Adipocyte (in vitro differentiated cells): Measurements from ENCODE around the gene C1QTNF6.

Source experiments
- DNase-seq: peaks from one replicate; pipeline ENCODE4 v3.0.0-alpha.2; 2015; ENCODE audit warnings: low read depth
- H3K27me3 ChIP-seq: replicated peaks from 2 replicates; pipeline ENCODE4 v1.7.0; 2013; ENCODE audit warnings: mild to moderate bottlenecking, low read length, moderate library complexity; ENCODE audit not compliant: control insufficient read depth, insufficient read depth
- H3K36me3 ChIP-seq: 2 replicates; pipeline ENCODE4 v1.7.0; 2013; ENCODE audit warnings: low read length, mild to moderate bottlenecking, moderate library complexity; ENCODE audit not compliant: control insufficient read depth, insufficient read depth, severe bottlenecking
- H3K4me1 ChIP-seq: 2 replicates; pipeline ENCODE4 v1.7.0; 2013; ENCODE audit warnings: mild to moderate bottlenecking, low read length, moderate library complexity; ENCODE audit not compliant: control insufficient read depth, insufficient read depth
- H3K4me3 ChIP-seq: 2 replicates; pipeline ENCODE4 v1.7.0; 2013; ENCODE audit warnings: mild to moderate bottlenecking, low read length, moderate library complexity
- H3K9ac ChIP-seq: 2 replicates; pipeline ENCODE4 v1.7.0; 2013; ENCODE audit warnings: mild to moderate bottlenecking, low read length, moderate library complexity
- H3K9me3 ChIP-seq: 2 replicates; pipeline ENCODE4 v1.7.0; 2013; ENCODE audit warnings: mild to moderate bottlenecking, low read length, moderate library complexity; ENCODE audit not compliant: control insufficient read depth

C1QTNF6 gene

DNA sequence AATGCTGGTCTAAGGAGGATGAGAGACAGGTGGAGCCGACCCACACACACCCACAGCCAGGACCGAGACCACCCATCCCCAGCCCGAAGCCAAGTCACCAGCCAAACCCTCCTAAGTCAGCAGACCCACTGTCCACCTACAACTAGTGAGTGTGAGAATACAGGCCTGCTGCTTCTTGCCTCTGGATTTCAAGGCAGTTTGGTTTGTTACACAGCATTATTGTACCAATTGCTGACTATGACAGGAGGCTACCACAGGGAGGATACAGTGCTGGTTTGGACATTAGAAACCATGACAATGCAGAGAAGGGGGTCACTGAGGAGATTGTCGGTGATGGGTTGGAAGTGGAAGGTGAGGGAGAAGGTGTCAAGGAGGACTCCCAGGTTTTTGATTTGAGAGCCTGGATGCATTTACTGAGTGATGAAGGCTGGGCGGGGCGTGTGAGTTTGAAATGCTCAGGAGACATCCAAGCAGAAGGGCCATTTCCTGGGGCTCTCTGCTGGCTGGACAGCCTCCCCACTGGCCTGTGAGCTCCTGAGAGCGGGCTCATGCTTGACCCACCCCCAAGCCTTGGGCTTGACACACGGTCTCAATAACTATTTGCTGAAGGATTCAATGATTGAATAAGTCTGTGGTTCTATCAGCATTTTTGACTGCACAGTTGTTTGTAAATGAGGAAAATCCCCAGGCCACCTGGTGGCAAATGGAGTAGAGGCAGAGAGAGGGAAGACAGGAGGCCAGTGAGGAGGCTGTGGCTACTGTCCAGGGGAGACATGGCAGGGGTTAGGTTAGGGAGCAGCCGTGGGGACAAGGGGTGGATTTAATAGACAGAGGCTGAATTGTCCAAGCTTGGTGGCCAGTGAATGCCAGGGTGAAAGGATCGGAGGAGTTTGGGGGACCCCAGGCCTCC, 33.6 kb upstream of the C1QTNF6 start:
- Histone ChIP-seq H3K9ac (no peak overlapping the region), H3K9me3 (peaks cover 4% of the 10 kb centered on the region), H3K36me3 (no peaks in the 10 kb centered on the region), H3K27me3 (peaks cover 30% of the 10 kb centered on the region), H3K4me1 (no peaks in the 10 kb centered on the region), H3K4me3 (no peak overlapping the region)
- DNase-seq: no peak

DNA sequence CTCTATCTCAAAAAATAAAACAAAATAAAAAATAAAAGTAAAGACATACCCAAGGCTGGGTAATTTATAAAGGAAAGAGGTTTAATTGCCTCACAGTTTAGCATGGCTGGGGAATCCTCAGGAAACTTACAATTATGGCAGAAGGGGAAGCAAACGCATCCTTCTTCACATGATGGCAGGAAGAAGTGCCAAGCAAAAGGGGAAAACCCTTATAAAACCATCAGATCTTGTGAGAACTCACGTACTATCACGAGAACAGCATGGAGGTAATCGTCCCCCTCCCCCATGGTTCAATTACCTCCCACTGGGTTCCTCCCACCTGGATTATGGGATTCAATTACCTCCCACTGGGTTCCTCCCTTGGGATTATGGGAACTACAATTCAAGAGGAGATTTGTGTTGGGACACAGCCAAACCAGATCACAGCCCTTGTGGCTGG, 32.5 kb upstream of the C1QTNF6 start:
- no peaks in the 10 kb centered on the region for H3K4me1 ChIP-seq
- no peak overlapping the region for H3K9ac ChIP-seq
- H3K36me3 ChIP-seq: no peaks in the 10 kb centered on the region
- no peak overlapping the region for H3K4me3 ChIP-seq
- H3K9me3 ChIP-seq: peaks cover 4% of the 10 kb centered on the region
- no peak for DNase-seq
- H3K27me3 ChIP-seq: peaks cover 36% of the 10 kb centered on the region

DNA sequence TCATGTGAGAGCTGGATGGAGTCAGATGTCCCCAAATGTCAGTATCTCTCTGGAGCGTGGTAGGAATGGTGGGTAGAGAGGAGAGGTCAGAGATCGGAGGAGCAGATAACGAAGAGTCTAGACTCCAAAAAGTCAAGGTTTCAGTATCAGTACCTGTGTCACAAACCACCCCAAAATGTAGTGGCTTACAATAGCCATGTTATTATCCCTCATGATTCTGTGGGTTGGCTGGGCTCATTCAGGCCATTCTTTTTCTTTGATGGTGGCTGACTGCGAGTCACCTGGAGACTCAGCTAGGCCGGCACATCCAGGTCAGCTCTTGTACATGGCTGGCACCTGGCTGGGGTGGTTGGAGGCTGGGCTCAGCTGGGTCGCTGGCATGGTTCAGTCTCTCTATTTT, 31.5 kb upstream of the C1QTNF6 start:
- Histone ChIP-seq H3K27me3 (peaks cover 43% of the 10 kb centered on the region), H3K9me3 (peaks cover 4% of the 10 kb centered on the region), H3K4me1 (no peaks in the 10 kb centered on the region), H3K4me3 (no peak overlapping the region), H3K9ac (no peak overlapping the region), H3K36me3 (no peaks in the 10 kb centered on the region)
- no peak for DNase-seq

- Histone ChIP-seq H3K36me3 (no peaks in the 10 kb centered on the region), H3K4me1 (no peaks in the 10 kb centered on the region), H3K9ac (no peak overlapping the region), H3K9me3 (peaks cover 4% of the 10 kb centered on the region), H3K27me3 (peaks cover 44% of the 10 kb centered on the region), H3K4me3 (no peak overlapping the region)
- DNase-seq: no peak
Observed at GRCh38 chr22:37218771-37219411, 30.8 kb upstream of the C1QTNF6 start.

GRCh38 chr22:37218399-37218770, 30.3 kb upstream of the C1QTNF6 start:
- Histone ChIP-seq H3K4me3 (no peak overlapping the region), H3K9me3 (peaks cover 4% of the 10 kb centered on the region), H3K27me3 (peaks cover 49% of the 10 kb centered on the region), H3K9ac (no peak overlapping the region), H3K4me1 (peaks cover 2% of the 10 kb centered on the region), H3K36me3 (no peaks in the 10 kb centered on the region)
- no peak for DNase-seq

- H3K27me3 ChIP-seq: peaks cover 53% of the 10 kb centered on the region
Observed at GRCh38 chr22:37215890-37216289, 27.8 kb upstream of the C1QTNF6 start.

GRCh38 chr22:37214731-37215030, 26.6 kb upstream of the C1QTNF6 start:
- Histone ChIP-seq H3K36me3 (no peaks in the 10 kb centered on the region), H3K27me3 (peaks cover 57% of the 10 kb centered on the region), H3K9me3 (no peaks in the 10 kb centered on the region), H3K4me3 (no peak overlapping the region), H3K4me1 (peaks cover 13% of the 10 kb centered on the region), H3K9ac (no peak overlapping the region)
- no peak for DNase-seq

More at GRCh38 chr22:37215890-37216289, 27.8 kb upstream of the C1QTNF6 start:
- Histone ChIP-seq H3K36me3 (no peaks in the 10 kb centered on the region), H3K9ac (no peak overlapping the region), H3K4me3 (no peak overlapping the region), H3K9me3 (no peaks in the 10 kb centered on the region), H3K4me1 (peaks cover 13% of the 10 kb centered on the region)
- no peak for DNase-seq

- no peaks in the 10 kb centered on the region for H3K36me3 ChIP-seq
- peaks cover 13% of the 10 kb centered on the region for H3K4me1 ChIP-seq
- no peak for DNase-seq
- no peak overlapping the region for H3K4me3 ChIP-seq
- no peaks in the 10 kb centered on the region for H3K9me3 ChIP-seq
- peaks cover 57% of the 10 kb centered on the region for H3K27me3 ChIP-seq
- H3K9ac ChIP-seq: no peak overlapping the region
Observed at GRCh38 chr22:37213941-37214730, 26.1 kb upstream of the C1QTNF6 start.

DNA sequence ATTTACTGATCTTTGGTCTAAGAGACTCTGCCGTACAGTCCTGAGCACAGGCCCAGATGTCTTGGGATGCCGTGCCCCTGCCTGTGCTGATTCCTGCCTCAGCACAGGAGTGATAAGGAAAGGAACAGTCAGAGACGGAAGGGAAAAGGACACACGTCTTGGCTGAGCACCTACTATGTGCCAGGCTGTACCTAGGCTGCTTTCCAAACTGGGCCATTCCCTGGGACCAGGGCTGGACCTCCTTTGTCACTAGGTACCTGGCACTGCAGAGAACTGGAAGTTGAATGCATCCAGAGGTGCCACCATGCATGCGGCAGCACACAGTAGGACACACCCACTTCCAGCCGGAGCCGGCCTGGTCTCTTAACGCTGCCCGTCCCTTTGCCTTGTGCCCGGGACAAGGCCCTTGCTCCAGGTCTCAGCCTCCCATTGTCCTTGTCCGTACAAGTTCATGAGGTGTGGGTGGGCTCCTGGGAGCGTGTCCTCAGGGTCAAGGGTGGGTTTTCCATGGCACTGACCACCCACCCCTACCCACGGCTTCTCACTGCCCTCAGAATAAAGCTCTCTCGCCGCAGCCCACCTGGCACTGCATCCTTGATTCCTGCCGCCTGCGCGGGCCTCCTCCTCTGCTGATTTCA, 25.3 kb upstream of the C1QTNF6 start:
- no peak overlapping the region for H3K4me3 ChIP-seq
- H3K36me3 ChIP-seq: no peaks in the 10 kb centered on the region
- no peaks in the 10 kb centered on the region for H3K9me3 ChIP-seq
- H3K27me3 ChIP-seq: peaks cover 56% of the 10 kb centered on the region
- DNase-seq: no peak
- peak overlapping the region; percentile 57 for H3K9ac ChIP-seq
- H3K4me1 ChIP-seq: peaks cover 13% of the 10 kb centered on the region

DNA sequence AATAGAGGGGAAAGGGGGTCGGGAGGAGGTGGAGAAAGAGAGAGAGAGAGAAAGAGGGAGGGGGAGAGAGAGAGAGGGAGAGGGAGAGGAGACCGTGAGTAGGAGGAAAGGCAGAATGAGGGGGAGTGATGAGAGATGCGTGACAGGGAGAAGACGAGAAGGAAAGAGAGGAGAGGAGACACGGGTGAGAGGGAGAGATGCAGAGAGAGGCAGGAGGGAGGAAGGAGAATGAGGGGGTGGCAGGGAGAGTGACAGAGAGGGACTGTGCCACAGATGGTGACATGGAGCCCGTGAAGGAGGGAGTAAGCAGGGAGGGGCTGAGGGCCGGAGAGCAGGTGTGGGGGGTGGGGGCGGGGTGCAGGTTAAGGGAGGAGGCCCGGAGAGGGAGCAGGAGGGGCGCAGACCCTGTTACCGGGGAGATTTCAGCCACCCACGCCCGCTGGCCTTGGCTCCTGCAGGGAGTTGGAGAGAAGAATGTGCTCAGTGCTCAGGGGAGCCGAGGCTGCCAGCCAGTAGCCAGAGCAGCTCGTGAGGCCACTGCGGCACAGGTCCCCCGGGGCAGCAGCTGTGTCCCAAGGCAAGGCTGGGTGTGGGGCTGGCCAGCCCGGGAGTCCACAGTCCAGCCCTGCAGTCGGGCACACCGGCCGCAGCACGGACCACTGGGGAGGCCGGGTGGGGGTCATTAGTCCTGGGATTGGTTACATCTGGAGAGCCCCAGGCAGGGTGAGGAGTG, 24.3 kb upstream of the C1QTNF6 start, which contains the start of gene SSTR3:
TSS of gene SSTR3 (minus strand) at position 304 of the 733 bp plus-strand sequence. CDS start 4,674 bp downstream, outside the sequence.
- Histone ChIP-seq H3K9me3 (no peaks in the 10 kb centered on the region), H3K4me3 (peak within 1 kb of the TSS; percentile 23), H3K27me3 (peaks cover 55% of the 10 kb centered on the region), H3K4me1 (peaks cover 13% of the 10 kb centered on the region), H3K36me3 (no peaks in the 10 kb centered on the region), H3K9ac (peak within 1 kb of the TSS; percentile 57)
- peak; percentile 64 for DNase-seq
